Measurements from ENCODE around the gene PHACTR4.
"Not testable (repeated sequence)": the region's sequence is repeated elsewhere in the genome, so short reads cannot be mapped to it uniquely, and the experiment has no call there.

PHACTR4 gene

GRCh38 chr1:28482138-28482537 is 112.6 kb downstream of the PHACTR4 start:
- DNase-seq (ENCODE audit: low read depth in 1 of 2, low spot score in 1 of 2) = no peak

GRCh38 chr1:28482702-28483101 is 113.2 kb downstream of the PHACTR4 start:
- DNase-seq (ENCODE audit: low read depth in 1 of 2, low spot score in 1 of 2) = no peak

GRCh38 chr1:28494737-28495136 is 125.2 kb downstream of the PHACTR4 start:
- DNase-seq (ENCODE audit: low read depth in 1 of 2, low spot score in 1 of 2) = no peak

- DNase-seq (ENCODE audit: low read depth in 1 of 2, low spot score in 1 of 2) = no peak
Observed at GRCh38 chr1:28499553-28499952, 130.0 kb downstream of the PHACTR4 start.

- DNase-seq (ENCODE audit: low read depth in 1 of 2, low spot score in 1 of 2) = no peak
Observed at GRCh38 chr1:28501925-28502324, 132.4 kb downstream of the PHACTR4 start.

- no peak for DNase-seq (ENCODE audit: low read depth in 1 of 2, low spot score in 1 of 2)
Observed at GRCh38 chr1:28503117-28503516, 133.6 kb downstream of the PHACTR4 start.

GRCh38 chr1:28505406-28506187 is 136.1 kb downstream of the PHACTR4 start, which contains the start of gene RCC1:
Gene RCC1 (plus strand): TSS chr1:28506043. CDS start chr1:28529867, 23,824 bp downstream.
- peak; percentile 82 to 91 for DNase-seq (ENCODE audit: low read depth in 1 of 2, low spot score in 1 of 2)

- DNase-seq (ENCODE audit: low read depth in 1 of 2, low spot score in 1 of 2) = no peak
Observed at GRCh38 chr1:28506907-28507246, 137.3 kb downstream of the PHACTR4 start.

GRCh38 chr1:28507247-28507645 is 137.7 kb downstream of the PHACTR4 start:
- no peak for DNase-seq (ENCODE audit: low read depth in 1 of 2, low spot score in 1 of 2)

- no peak for DNase-seq (ENCODE audit: low read depth in 1 of 2, low spot score in 1 of 2)
Observed at GRCh38 chr1:28507646-28508434, 138.3 kb downstream of the PHACTR4 start.

GRCh38 chr1:28508435-28508754 is 138.9 kb downstream of the PHACTR4 start:
- DNase-seq (ENCODE audit: low read depth in 1 of 2, low spot score in 1 of 2) = no peak

- DNase-seq (ENCODE audit: low read depth in 1 of 2, low spot score in 1 of 2) = no peak
Observed at GRCh38 chr1:28509705-28510272, 140.2 kb downstream of the PHACTR4 start.

GRCh38 chr1:28510273-28510969 is 140.9 kb downstream of the PHACTR4 start:
- DNase-seq (ENCODE audit: low read depth in 1 of 2, low spot score in 1 of 2) = no peak

- DNase-seq (ENCODE audit: low read depth in 1 of 2, low spot score in 1 of 2) = no peak
Observed at GRCh38 chr1:28510970-28511440, 141.5 kb downstream of the PHACTR4 start.

- no peak for DNase-seq (ENCODE audit: low read depth in 1 of 2, low spot score in 1 of 2)
Observed at GRCh38 chr1:28512058-28512611, 142.6 kb downstream of the PHACTR4 start.

GRCh38 chr1:28514445-28514933 is 144.9 kb downstream of the PHACTR4 start:
- not testable (repeated sequence) for DNase-seq (ENCODE audit: low read depth in 1 of 2, low spot score in 1 of 2)

GRCh38 chr1:28516518-28516956 is 147.0 kb downstream of the PHACTR4 start:
- DNase-seq (ENCODE audit: low read depth in 1 of 2, low spot score in 1 of 2) = no peak

- DNase-seq (ENCODE audit: low read depth in 1 of 2, low spot score in 1 of 2) = no peak
Observed at GRCh38 chr1:28517649-28517999, 148.1 kb downstream of the PHACTR4 start.

GRCh38 chr1:28518000-28518744 is 148.6 kb downstream of the PHACTR4 start:
- peak; percentile 78 to 83 for DNase-seq (ENCODE audit: low read depth in 1 of 2, low spot score in 1 of 2)

GRCh38 chr1:28518745-28519341 is 149.3 kb downstream of the PHACTR4 start:
- no peak for DNase-seq (ENCODE audit: low read depth in 1 of 2, low spot score in 1 of 2)

Measured in activated T-helper 1 cell treated with anti-CD3 and anti-CD28 coated beads, Interleukin-2, amount 50 U/mL, for 16 hours (primary cell).